ENCODE measurements around the gene CDH13. TPM values are rescaled to one million over a fixed set of nuclear protein-coding genes. Genes with fewer than 3 reads are reported as not detected.

CDH13 gene
- total RNA-seq, 1 experiment from 2014 or later = 49.3 TPM

DNA sequence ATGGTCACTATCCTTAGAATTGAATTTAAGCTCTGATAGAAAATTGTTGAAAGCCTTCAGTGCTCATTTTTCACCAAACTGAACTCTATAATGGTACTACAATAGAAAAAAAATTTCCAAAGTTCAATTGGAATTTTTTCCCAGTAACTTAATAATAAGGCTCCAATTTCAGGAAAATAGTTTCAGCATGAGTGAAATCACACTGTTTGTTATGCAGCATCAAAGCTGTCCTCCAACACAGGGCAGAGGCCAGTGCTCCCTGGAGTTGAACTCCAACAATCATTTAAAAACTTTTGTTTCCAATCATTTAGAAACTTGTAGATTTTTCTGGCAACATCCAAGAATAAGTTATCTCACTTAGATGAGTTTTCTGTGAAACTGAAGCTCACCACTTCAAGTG lies 1077.9 kb downstream of the CDH13 start:
- no peak overlapping the region for H3K27ac Mint-ChIP-seq (ENCODE audit: low read depth, unreplicated experiment)
- ChIA-PET CTCF (interaction anchor here (1.5 kb wide), 1 partner anchor 10 kb away, joined by 6 read pairs; no protein-coding TSS in a partner anchor), POLR2A (interaction anchor here (0.9 kb wide), 1 partner anchor 14 kb away, joined by 6 read pairs; no protein-coding TSS in a partner anchor)
- H3K4me1 Mint-ChIP-seq (ENCODE audit: insufficient read depth, unreplicated experiment) = no peaks in the 10 kb centered on the region
- intact Hi-C loops (cut with micrococcal nuclease) = no loop called here
- H3K9me3 Mint-ChIP-seq (ENCODE audit: unreplicated experiment) = no peaks in the 10 kb centered on the region
- no TSS peak for BruUV-seq (replicated peaks)
- no peak for DNase-seq (ENCODE audit: unreplicated experiment)
- no peaks in the 10 kb centered on the region for H3K27me3 Mint-ChIP-seq (ENCODE audit: insufficient read depth, unreplicated experiment)
- no peak overlapping the region for H3K4me3 Mint-ChIP-seq (ENCODE audit: unreplicated experiment)
- H3K36me3 Mint-ChIP-seq (ENCODE audit: insufficient read depth, unreplicated experiment) = no peaks in the 10 kb centered on the region
- TF ChIP-seq, protein P1, sequence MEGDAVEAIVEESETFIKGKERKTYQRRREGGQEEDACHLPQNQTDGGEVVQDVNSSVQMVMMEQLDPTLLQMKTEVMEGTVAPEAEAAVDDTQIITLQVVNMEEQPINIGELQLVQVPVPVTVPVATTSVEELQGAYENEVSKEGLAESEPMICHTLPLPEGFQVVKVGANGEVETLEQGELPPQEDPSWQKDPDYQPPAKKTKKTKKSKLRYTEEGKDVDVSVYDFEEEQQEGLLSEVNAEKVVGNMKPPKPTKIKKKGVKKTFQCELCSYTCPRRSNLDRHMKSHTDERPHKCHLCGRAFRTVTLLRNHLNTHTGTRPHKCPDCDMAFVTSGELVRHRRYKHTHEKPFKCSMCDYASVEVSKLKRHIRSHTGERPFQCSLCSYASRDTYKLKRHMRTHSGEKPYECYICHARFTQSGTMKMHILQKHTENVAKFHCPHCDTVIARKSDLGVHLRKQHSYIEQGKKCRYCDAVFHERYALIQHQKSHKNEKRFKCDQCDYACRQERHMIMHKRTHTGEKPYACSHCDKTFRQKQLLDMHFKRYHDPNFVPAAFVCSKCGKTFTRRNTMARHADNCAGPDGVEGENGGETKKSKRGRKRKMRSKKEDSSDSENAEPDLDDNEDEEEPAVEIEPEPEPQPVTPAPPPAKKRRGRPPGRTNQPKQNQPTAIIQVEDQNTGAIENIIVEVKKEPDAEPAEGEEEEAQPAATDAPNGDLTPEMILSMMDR (IDR thresholded peaks at IDR 0.05; ENCODE audit: unreplicated experiment) = no peak

DNA sequence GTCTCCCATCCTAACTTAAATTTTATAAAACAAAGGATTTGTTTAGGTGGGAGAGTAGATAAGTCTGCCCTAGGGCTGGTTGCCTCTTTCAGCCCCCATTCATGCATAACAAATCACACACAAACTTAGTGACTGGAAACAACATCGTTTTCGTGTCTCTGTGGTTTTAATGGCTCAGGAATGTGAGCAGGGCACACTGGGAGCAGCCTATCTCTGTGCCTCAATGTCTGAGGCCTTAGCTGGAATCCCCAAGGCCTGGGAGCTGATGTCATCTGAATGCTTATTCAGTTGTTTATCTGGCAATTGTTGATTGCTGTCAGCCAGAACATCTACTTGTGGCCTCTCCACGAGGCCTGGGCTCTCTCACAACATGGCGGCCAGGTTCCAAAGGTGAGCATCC lies 1079.1 kb downstream of the CDH13 start:
- TF ChIP-seq, protein P1 (IDR thresholded peaks at IDR 0.05; ENCODE audit: unreplicated experiment) = no peak
- H3K4me3 Mint-ChIP-seq (ENCODE audit: unreplicated experiment) = no peak overlapping the region
- H3K4me1 Mint-ChIP-seq (ENCODE audit: insufficient read depth, unreplicated experiment) = no peaks in the 10 kb centered on the region
- DNase-seq (ENCODE audit: unreplicated experiment) = no peak
- no peaks in the 10 kb centered on the region for H3K27me3 Mint-ChIP-seq (ENCODE audit: insufficient read depth, unreplicated experiment)
- intact Hi-C loops (cut with micrococcal nuclease) = no loop called here
- no peaks in the 10 kb centered on the region for H3K36me3 Mint-ChIP-seq (ENCODE audit: insufficient read depth, unreplicated experiment)
- H3K9me3 Mint-ChIP-seq (ENCODE audit: unreplicated experiment) = no peaks in the 10 kb centered on the region
- no peak overlapping the region for H3K27ac Mint-ChIP-seq (ENCODE audit: low read depth, unreplicated experiment)
- no TSS peak for BruUV-seq (replicated peaks)
- CTCF ChIA-PET = interaction anchor here (0.6 to 1.5 kb wide), 2 partner anchors 9 to 412 kb away, joined by 3 to 6 read pairs; no protein-coding TSS in a partner anchor
- POLR2A ChIA-PET = no interaction called here

DNA sequence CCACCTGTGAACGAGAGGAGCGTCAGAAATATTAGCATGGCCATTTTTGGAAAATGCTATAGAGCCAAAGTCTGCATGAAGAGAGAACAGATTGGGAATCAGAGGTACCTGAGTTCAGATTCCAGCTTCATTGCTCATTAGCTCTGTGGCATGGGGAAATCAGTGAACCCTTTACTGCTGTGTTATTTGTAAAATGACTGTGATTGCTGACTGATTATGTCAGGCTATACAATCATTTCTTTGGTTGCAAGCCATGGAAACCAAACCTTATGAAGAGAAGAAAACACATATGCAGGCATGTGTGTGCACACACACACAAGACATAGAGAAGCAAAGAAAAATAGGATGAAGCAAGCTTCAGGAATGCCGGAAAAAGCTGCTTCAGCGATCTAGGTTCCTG lies 1079.6 kb downstream of the CDH13 start:
- H3K4me3 Mint-ChIP-seq (ENCODE audit: unreplicated experiment) = no peak overlapping the region
- ChIA-PET POLR2A (interaction anchor here (0.7 kb wide), 1 partner anchor 17 kb away, joined by 3 read pairs; no protein-coding TSS in a partner anchor), CTCF (no interaction called here)
- H3K36me3 Mint-ChIP-seq (ENCODE audit: insufficient read depth, unreplicated experiment) = no peaks in the 10 kb centered on the region
- TF ChIP-seq, protein P1 (IDR thresholded peaks at IDR 0.05; ENCODE audit: unreplicated experiment) = no peak
- H3K9me3 Mint-ChIP-seq (ENCODE audit: unreplicated experiment) = no peaks in the 10 kb centered on the region
- H3K27ac Mint-ChIP-seq (ENCODE audit: low read depth, unreplicated experiment) = no peak overlapping the region
- intact Hi-C loops (cut with micrococcal nuclease) = no loop called here
- DNase-seq (ENCODE audit: unreplicated experiment) = no peak
- H3K4me1 Mint-ChIP-seq (ENCODE audit: insufficient read depth, unreplicated experiment) = no peaks in the 10 kb centered on the region
- BruUV-seq (replicated peaks) = no TSS peak
- no peaks in the 10 kb centered on the region for H3K27me3 Mint-ChIP-seq (ENCODE audit: insufficient read depth, unreplicated experiment)

DNA sequence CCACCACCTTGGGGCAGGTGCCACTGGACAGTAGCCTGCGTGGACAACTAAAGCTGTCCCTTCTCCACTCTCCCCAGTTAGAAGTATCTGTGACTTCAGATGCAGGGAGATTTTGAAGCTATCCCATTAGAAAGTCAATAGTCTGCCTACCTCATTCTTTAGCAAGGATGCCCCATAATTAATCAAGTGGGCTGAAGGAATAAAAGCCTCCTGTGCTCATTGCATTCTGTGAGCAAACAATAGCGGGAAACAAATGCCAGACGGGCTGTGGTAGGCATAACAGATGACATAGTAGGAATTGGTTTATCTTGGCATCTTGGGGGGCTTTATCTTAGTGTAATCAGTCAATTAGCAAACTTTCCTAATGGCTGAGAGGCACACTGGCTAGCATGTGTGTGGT lies 1084.3 kb downstream of the CDH13 start:
- H3K27me3 Mint-ChIP-seq (ENCODE audit: insufficient read depth, unreplicated experiment) = no peaks in the 10 kb centered on the region

More for the DNA sequence above, 1084.3 kb downstream of the CDH13 start:
- no peak overlapping the region for H3K27ac Mint-ChIP-seq (ENCODE audit: low read depth, unreplicated experiment)
- H3K36me3 Mint-ChIP-seq (ENCODE audit: insufficient read depth, unreplicated experiment) = no peaks in the 10 kb centered on the region
- H3K9me3 Mint-ChIP-seq (ENCODE audit: unreplicated experiment) = no peaks in the 10 kb centered on the region
- BruUV-seq (replicated peaks) = no TSS peak
- ChIA-PET POLR2A (no interaction called here), CTCF (no interaction called here)
- TF ChIP-seq, protein P1 (IDR thresholded peaks at IDR 0.05; ENCODE audit: unreplicated experiment) = no peak
- H3K4me1 Mint-ChIP-seq (ENCODE audit: insufficient read depth, unreplicated experiment) = no peaks in the 10 kb centered on the region
- intact Hi-C loops (cut with micrococcal nuclease) = no loop called here
- DNase-seq (ENCODE audit: unreplicated experiment) = no peak
- no peak overlapping the region for H3K4me3 Mint-ChIP-seq (ENCODE audit: unreplicated experiment)

Measured in MCF 10A (cell line).